Loucy (cell line): ENCODE measurements around the gene ARF1.

Experiments used
- H2AFZ ChIP-seq: fragments of 200-600 bp; sonication (generic); 2 replicates; pipeline ENCODE4 v1.6.0; 2016; ENCODE audit warnings: antibody characterized with exemption, mild to moderate bottlenecking, low read length, moderate library complexity
- H3F3A ChIP-seq: fragments of 200-600 bp; 2 replicates; pipeline ENCODE4 v1.6.0; 2016; ENCODE audit warnings: antibody characterized with exemption, low read depth, mild to moderate bottlenecking
- H3K27me3 ChIP-seq: fragments of 200-600 bp; sonication (generic); 2 replicates; pipeline ENCODE4 v1.6.1; 2014; ENCODE audit warnings: low read length, mild to moderate bottlenecking; ENCODE audit not compliant: insufficient read depth, poor library complexity, severe bottlenecking
- H3K36me3 ChIP-seq: fragments of 200-600 bp; sonication (generic); 2 replicates; pipeline ENCODE4 v1.6.1; 2016; ENCODE audit warnings: low read length; ENCODE audit not compliant: insufficient read depth
- H3K4me1 ChIP-seq: fragments of 200-600 bp; sonication (generic); 2 replicates; pipeline ENCODE4 v1.5.1; 2014; ENCODE audit warnings: low read length, mild to moderate bottlenecking; ENCODE audit not compliant: insufficient read depth, poor library complexity, severe bottlenecking
- H3K4me2 ChIP-seq: fragments of 200-600 bp; sonication (generic); 2 replicates; pipeline ENCODE4 v1.6.0; 2014; ENCODE audit warnings: antibody characterized with exemption, low read length, low read depth, mild to moderate bottlenecking; ENCODE audit not compliant: poor library complexity, severe bottlenecking
- H3K4me3 ChIP-seq: fragments of 200-600 bp; sonication (generic); 2 replicates; pipeline ENCODE4 v1.5.1; 2014; ENCODE audit warnings: low read length, mild to moderate bottlenecking, mixed read lengths; ENCODE audit not compliant: poor library complexity, severe bottlenecking
- H3K79me2 ChIP-seq: fragments of 200-600 bp; sonication (generic); 2 replicates; pipeline ENCODE4 v1.6.1; 2014; ENCODE audit warnings: low read length; ENCODE audit not compliant: insufficient read depth
- H3K9ac ChIP-seq: fragments of 200-600 bp; sonication (generic); 2 replicates; pipeline ENCODE4 v1.6.0; 2014; ENCODE audit warnings: mild to moderate bottlenecking, low read depth, low read length, moderate library complexity; ENCODE audit not compliant: poor library complexity, severe bottlenecking
- H3K9me2 ChIP-seq: fragments of 200-600 bp; sonication (generic); replicated peaks from 2 replicates; pipeline ENCODE4 v1.6.1; 2016; ENCODE audit warnings: low read depth, low read length, mixed read lengths
- H3K9me3 ChIP-seq: fragments of 200-600 bp; sonication (generic); 2 replicates; pipeline ENCODE4 v1.6.1; 2014; ENCODE audit warnings: mild to moderate bottlenecking, antibody characterized with exemption, low read length, low read depth; ENCODE audit not compliant: insufficient read depth
- H4K20me1 ChIP-seq: fragments of 200-600 bp; sonication (generic); 2 replicates; pipeline ENCODE4 v1.6.0; 2014; ENCODE audit warnings: antibody characterized with exemption, low read length, mild to moderate bottlenecking; ENCODE audit not compliant: insufficient read depth, poor library complexity, severe bottlenecking
- CTCF ChIP-seq: fragments of 200-600 bp; sonication (generic); conservative IDR thresholded peaks from 2 replicates; pipeline ENCODE4 v1.5.1; 2014; ENCODE audit warnings: mild to moderate bottlenecking, antibody characterized with exemption, low read length
- EZH2phosphoT487 ChIP-seq: fragments of 200-600 bp; IDR thresholded peaks from 2 replicates; pipeline ENCODE4 v1.6.1; 2018; ENCODE audit warnings: antibody characterized with exemption, mild to moderate bottlenecking, moderate library complexity, borderline replicate concordance

ARF1 gene

GRCh38 chr1:228038387-228039005, 44.0 kb upstream of the ARF1 start:
- Histone ChIP-seq H3K9me2 (no peaks in the 10 kb centered on the region), H3K4me1 (no peaks in the 10 kb centered on the region), H3F3A (no peaks in the 10 kb centered on the region), H3K79me2 (no peaks in the 10 kb centered on the region), H3K27me3 (no peaks in the 10 kb centered on the region), H3K4me2 (no peak overlapping the region), H4K20me1 (no peaks in the 10 kb centered on the region), H2AFZ (no peak overlapping the region), H3K9me3 (peaks cover 3% of the 10 kb centered on the region; the same call in 1 of the 2 replicates), H3K9ac (no peak overlapping the region), H3K36me3 (no peaks in the 10 kb centered on the region), H3K4me3 (no peak overlapping the region)
- TF ChIP-seq EZH2phosphoT487 (no peak), CTCF (no peak)

DNA sequence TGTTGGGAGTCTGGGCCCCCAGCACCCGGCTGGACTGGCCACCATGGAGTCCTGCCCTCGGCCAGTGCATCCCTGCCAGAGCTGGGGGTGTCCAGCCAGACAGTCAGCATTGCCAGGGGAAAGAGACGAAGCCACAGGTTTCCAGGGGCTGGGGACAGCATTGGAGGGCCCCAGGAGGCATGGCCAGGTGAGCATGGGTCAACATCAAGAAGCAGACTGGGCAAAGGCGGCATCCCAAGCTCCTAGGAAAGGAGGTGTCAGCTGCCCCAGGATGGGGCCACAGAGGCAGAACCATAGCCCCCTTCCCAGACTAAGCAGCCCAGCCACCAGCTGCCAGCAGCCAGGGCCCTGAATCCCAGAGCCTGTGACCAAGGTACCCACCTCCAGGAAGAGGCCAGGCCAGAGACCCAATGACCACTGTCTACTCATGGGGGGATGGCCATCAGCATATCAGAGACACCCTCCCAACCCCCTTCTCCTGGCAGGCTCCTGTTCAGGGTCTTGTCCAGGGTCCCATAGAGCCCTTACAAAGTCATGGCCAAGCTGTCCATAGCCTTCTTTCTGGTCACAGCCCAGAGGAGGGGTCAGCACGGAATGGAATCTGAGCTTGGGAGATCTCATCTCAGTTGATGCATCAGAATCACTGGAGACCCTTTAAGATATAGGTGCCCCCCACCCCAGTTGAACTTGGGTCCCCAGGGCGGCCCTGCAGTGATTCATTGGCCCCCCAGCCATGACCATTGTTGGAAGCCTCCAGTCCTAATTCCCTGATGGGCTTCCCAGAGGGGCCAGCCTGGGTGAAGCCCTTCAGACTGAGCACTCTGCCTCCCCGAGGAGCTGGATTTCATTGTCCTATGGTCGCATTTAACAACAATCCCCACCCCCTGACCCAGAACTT, 43.3 kb upstream of the ARF1 start:
- no peaks in the 10 kb centered on the region for H3K36me3 ChIP-seq
- H3F3A ChIP-seq = no peaks in the 10 kb centered on the region
- no peak overlapping the region for H3K4me3 ChIP-seq
- no peaks in the 10 kb centered on the region for H3K79me2 ChIP-seq
- H3K9me3 ChIP-seq = peaks cover 3% of the 10 kb centered on the region; the same call in 1 of the 2 replicates
- no peaks in the 10 kb centered on the region for H3K9me2 ChIP-seq
- H2AFZ ChIP-seq = no peak overlapping the region
- H3K9ac ChIP-seq = no peak overlapping the region
- TF ChIP-seq EZH2phosphoT487 = no peak
- no peak for TF ChIP-seq CTCF
- H3K4me1 ChIP-seq = no peaks in the 10 kb centered on the region
- H3K27me3 ChIP-seq = no peaks in the 10 kb centered on the region
- H4K20me1 ChIP-seq = no peaks in the 10 kb centered on the region
- H3K4me2 ChIP-seq = no peak overlapping the region

GRCh38 chr1:228039986-228040385, 42.5 kb upstream of the ARF1 start:
- Histone ChIP-seq H4K20me1 (no peaks in the 10 kb centered on the region), H3K9me3 (peaks cover 3% of the 10 kb centered on the region; the same call in 1 of the 2 replicates), H3K4me1 (no peaks in the 10 kb centered on the region), H3F3A (no peaks in the 10 kb centered on the region), H2AFZ (no peak overlapping the region), H3K79me2 (no peaks in the 10 kb centered on the region), H3K27me3 (no peaks in the 10 kb centered on the region), H3K9me2 (no peaks in the 10 kb centered on the region), H3K4me3 (no peak overlapping the region), H3K4me2 (no peak overlapping the region), H3K9ac (no peak overlapping the region), H3K36me3 (no peaks in the 10 kb centered on the region)
- no peak for TF ChIP-seq CTCF
- no peak for TF ChIP-seq EZH2phosphoT487
